Caco-2 (cell line): ENCODE measurements around the gene SOX5. TPM values are rescaled to one million over a fixed set of nuclear protein-coding genes. Genes with fewer than 3 reads are reported as not detected.

Source experiments
- BruUV-seq: library from RNA; stranded (reverse); fragments of 400-500 nt; replicated peaks from 2 replicates; lab custom pipeline; 2021; lab: Mats Ljungman, UMichigan
- CTCF ChIA-PET: fragments of 300-600 bp; sonication (Branson Sonifier 250); formaldehyde crosslinking; loops from one replicate; lab custom pipeline; 2022; ENCODE audit warnings: antibody characterized with exemption; lab: Charles Lee
- POLR2A ChIA-PET: fragments of 300-600 bp; sonication (Branson Sonifier 250); formaldehyde crosslinking; loops from one replicate; lab custom pipeline; 2022; ENCODE audit warnings: antibody characterized with exemption; lab: Charles Lee
- DNase-seq, 2 experiments: peaks; one replicate each; pipeline versions ENCODE4 v3.0.0 to v3.0.0-alpha.2; 2020 to 2022
- H3K27me3 ChIP-seq: replicated peaks from 2 replicates; pipeline ENCODE4 v1.6.0; 2011; ENCODE audit warnings: low read length; ENCODE audit not compliant: control insufficient read depth, insufficient read depth
- H3K36me3 ChIP-seq: 2 replicates; pipeline ENCODE4 v1.5.1; 2011; ENCODE audit warnings: low read length; ENCODE audit not compliant: control insufficient read depth, insufficient read depth
- H3K4me1 ChIP-seq: fragments of 250-450 bp; sonication (Bioruptor Pico); 2 replicates; pipeline ENCODE4 v1.5.1; 2020; ENCODE audit warnings: mild to moderate bottlenecking
- H3K4me3 ChIP-seq: 2 replicates; pipeline ENCODE4 v1.5.1; 2011; ENCODE audit warnings: low read depth, mild to moderate bottlenecking, control low read depth, low read length
- H3K9me3 ChIP-seq: fragments of 250-450 bp; sonication (Bioruptor Pico); 2 replicates; pipeline ENCODE4 v1.5.1; 2020; ENCODE audit warnings: mild to moderate bottlenecking, moderate library complexity
- H3K27ac Mint-ChIP-seq: one replicate; pipeline ENCODE4 v1.8.0; 2022; ENCODE audit warnings: mixed read lengths; ENCODE audit not compliant: unreplicated experiment
- H3K27me3 Mint-ChIP-seq: one replicate; pipeline ENCODE4 v1.8.0; 2022; ENCODE audit warnings: mixed read lengths; ENCODE audit not compliant: insufficient read depth, unreplicated experiment
- H3K36me3 Mint-ChIP-seq: one replicate; pipeline ENCODE4 v1.8.0; 2022; ENCODE audit warnings: mild to moderate bottlenecking, mixed read lengths; ENCODE audit not compliant: insufficient read depth, unreplicated experiment
- H3K4me1 Mint-ChIP-seq: one replicate; pipeline ENCODE4 v1.8.0; 2022; ENCODE audit warnings: low read depth, mixed read lengths; ENCODE audit not compliant: unreplicated experiment
- H3K4me3 Mint-ChIP-seq: one replicate; pipeline ENCODE4 v1.8.0; 2022; ENCODE audit warnings: mild to moderate bottlenecking, moderate library complexity, mixed read lengths; ENCODE audit not compliant: unreplicated experiment
- H3K9me3 Mint-ChIP-seq: one replicate; pipeline ENCODE4 v1.8.0; 2022; ENCODE audit warnings: mixed read lengths; ENCODE audit not compliant: unreplicated experiment
- CTCF ChIP-seq, 2 experiments: fragments of 200-600 bp in 1 of 2; IDR thresholded peaks; 1 replicate in 1 of 2; 2 replicates in 1 of 2; pipeline versions ENCODE4 v1.5.1 to v1.8.0; 2011 to 2022; ENCODE audit warnings: antibody characterized with exemption in 1 of 2, control low read depth in 1 of 2, inconsistent platforms in 1 of 2, low read depth in 1 of 2, low read length in 1 of 2, mild to moderate bottlenecking in 1 of 2, moderate library complexity in 1 of 2; ENCODE audit not compliant: insufficient read depth in 1 of 2, severe bottlenecking in 1 of 2, unreplicated experiment in 1 of 2
- intact Hi-C: fragments of 100-400 bp; cut with micrococcal nuclease; formaldehyde crosslinking; loops from one replicate; pipeline ENCODE4 v1.10.0; 2022; ENCODE audit not compliant: unreplicated experiment
- total RNA-seq: library from RNA; stranded (reverse); gene quantifications from 2 replicates; pipeline ENCODE4 v1.2.3, GENCODE V29; 2022

Gene SOX5
- total RNA-seq, 1 experiment from 2014 or later = 15.4 TPM

- peaks cover 4% of the 10 kb centered on the region for H3K4me1 Mint-ChIP-seq
- intact Hi-C loops = no loop called here
- no peak overlapping the region for H3K4me3 Mint-ChIP-seq
- H3K9me3 Mint-ChIP-seq = no peaks in the 10 kb centered on the region
- ChIA-PET CTCF (no interaction called here), POLR2A (no interaction called here)
- no peaks in the 10 kb centered on the region for H3K36me3 Mint-ChIP-seq
- no peak for DNase-seq
- H3K27ac Mint-ChIP-seq = no peak overlapping the region
- H3K9me3 ChIP-seq = no peaks in the 10 kb centered on the region
- no peaks in the 10 kb centered on the region for H3K27me3 ChIP-seq
- BruUV-seq = no TSS peak
- no peak overlapping the region for H3K4me3 ChIP-seq
- H3K36me3 ChIP-seq = no peaks in the 10 kb centered on the region
- no peak for TF ChIP-seq CTCF (IDR thresholded peaks at IDR 0.05; ENCODE audit: insufficient read depth in 1 of 2, low read depth in 1 of 2, low read length in 1 of 2, severe bottlenecking in 1 of 2, unreplicated experiment in 1 of 2)
- H3K27me3 Mint-ChIP-seq = no peaks in the 10 kb centered on the region
- no peaks in the 10 kb centered on the region for H3K4me1 ChIP-seq
These were observed 393.7 kb downstream of the SOX5 start for GRCh38 chr12:23555825-23556207.

- Histone ChIP-seq H3K27me3 (no peaks in the 10 kb centered on the region), H3K4me1 (no peaks in the 10 kb centered on the region), H3K4me3 (no peak overlapping the region), H3K36me3 (no peaks in the 10 kb centered on the region), H3K9me3 (no peaks in the 10 kb centered on the region)
- H3K27me3 Mint-ChIP-seq = no peaks in the 10 kb centered on the region
- POLR2A ChIA-PET = no interaction called here
- intact Hi-C loops = no loop called here
- H3K9me3 Mint-ChIP-seq = no peaks in the 10 kb centered on the region
- H3K4me3 Mint-ChIP-seq = no peak overlapping the region
- CTCF ChIA-PET = no interaction called here
- no peaks in the 10 kb centered on the region for H3K36me3 Mint-ChIP-seq
- DNase-seq = no peak
- peaks cover 6% of the 10 kb centered on the region for H3K4me1 Mint-ChIP-seq
- no peak for TF ChIP-seq CTCF (IDR thresholded peaks at IDR 0.05; ENCODE audit: insufficient read depth in 1 of 2, low read depth in 1 of 2, low read length in 1 of 2, severe bottlenecking in 1 of 2, unreplicated experiment in 1 of 2)
- H3K27ac Mint-ChIP-seq = no peak overlapping the region
- BruUV-seq = no TSS peak
These were observed 394.2 kb downstream of the SOX5 start for GRCh38 chr12:23555180-23555824.

- Mint-ChIP-seq H3K4me3 (no peak overlapping the region), H3K27me3 (no peaks in the 10 kb centered on the region), H3K4me1 (peaks cover 6% of the 10 kb centered on the region), H3K36me3 (no peaks in the 10 kb centered on the region), H3K27ac (no peak overlapping the region), H3K9me3 (no peaks in the 10 kb centered on the region)
- TF ChIP-seq CTCF (IDR thresholded peaks at IDR 0.05; ENCODE audit: insufficient read depth in 1 of 2, low read depth in 1 of 2, low read length in 1 of 2, severe bottlenecking in 1 of 2, unreplicated experiment in 1 of 2) = no peak
- Histone ChIP-seq H3K36me3 (no peaks in the 10 kb centered on the region), H3K27me3 (no peaks in the 10 kb centered on the region), H3K9me3 (no peaks in the 10 kb centered on the region), H3K4me1 (no peaks in the 10 kb centered on the region), H3K4me3 (no peak overlapping the region)
- BruUV-seq = no TSS peak
- no peak for DNase-seq
- ChIA-PET CTCF (no interaction called here), POLR2A (no interaction called here)
- intact Hi-C loops = no loop called here
These were observed 397.1 kb downstream of the SOX5 start for GRCh38 chr12:23552417-23552816.
